HPDE6-E6E7 (cell line): Measurements from ENCODE around the gene PPP1R2.
A peak's percentile ranks its signal among the peaks of the same experiment; 100 is the strongest.
"Not testable (repeated sequence)": the region's sequence is repeated elsewhere in the genome, so short reads cannot be mapped to it uniquely, and the experiment has no call there.

Experiments
- DNase-seq: peaks from one replicate; pipeline ENCODE4 v3.0.0; 2011; ENCODE audit warnings: missing footprints; ENCODE audit errors: extremely low spot score

The PPP1R2 gene

DNA sequence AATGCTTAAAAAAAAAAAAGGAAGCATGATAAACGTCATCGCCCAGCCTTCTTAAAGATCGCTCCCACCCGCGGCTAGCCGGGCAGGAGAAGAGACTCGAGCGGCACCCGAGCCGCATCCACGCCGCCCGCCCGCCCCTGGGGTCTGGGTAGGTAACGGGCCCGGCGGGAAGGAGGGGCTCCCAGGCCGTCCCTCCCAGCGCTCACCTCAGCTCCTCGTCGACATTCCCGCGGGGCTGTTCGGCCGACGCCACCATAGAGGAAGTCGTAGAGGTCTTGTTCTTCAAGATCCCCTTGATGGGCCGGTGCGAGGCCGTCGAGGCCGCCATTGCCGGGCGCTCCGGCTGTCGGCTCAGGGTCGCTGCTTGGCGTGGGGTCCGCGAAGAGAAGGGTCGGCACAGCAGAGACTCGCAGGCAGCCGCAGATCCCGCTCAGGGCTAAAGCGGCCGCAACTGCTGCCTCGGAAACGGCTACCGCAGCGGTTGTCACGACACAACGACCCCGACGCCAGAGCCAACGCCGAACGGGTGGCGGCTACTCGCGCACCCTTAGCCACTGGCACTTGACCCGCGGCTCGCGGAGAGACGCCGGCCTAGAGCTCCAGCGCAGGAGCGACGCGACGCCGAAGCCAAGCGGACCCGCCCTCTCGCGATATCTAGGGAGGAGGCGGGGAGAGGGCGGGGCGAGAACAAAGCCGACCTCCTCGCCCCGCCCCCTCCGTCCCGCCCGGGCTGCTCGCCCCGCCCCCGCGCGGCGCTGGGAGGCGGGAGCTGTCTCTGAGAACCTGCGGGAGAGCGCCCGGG lies at the start of gene PPP1R2:
TSS of gene PPP1R2 (minus strand) at position 628 of the 802 bp plus-strand sequence. CDS start at position 328, 300 bp downstream.
- DNase-seq = peak; percentile 76

DNA sequence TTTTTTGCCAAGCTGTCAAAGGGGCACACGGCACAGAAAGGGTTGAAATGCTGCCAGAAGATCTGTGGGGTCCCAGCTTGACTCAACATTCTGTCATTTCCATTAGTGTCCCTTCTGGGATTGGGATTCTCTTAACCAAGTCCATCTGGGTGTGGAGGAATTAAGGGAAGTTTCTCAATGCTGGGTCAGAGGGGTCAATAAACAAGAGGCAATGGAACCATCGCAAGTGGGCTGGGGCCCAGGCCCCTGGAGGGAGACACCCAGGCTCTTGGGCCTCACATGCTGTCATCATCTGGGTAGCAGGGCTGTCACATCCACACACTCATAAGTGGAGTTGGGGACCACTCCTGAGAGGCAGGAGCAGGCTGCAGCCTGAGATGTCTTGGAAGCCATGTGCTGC lies 48.7 kb upstream of the PPP1R2 start:
- DNase-seq = no peak

DNA sequence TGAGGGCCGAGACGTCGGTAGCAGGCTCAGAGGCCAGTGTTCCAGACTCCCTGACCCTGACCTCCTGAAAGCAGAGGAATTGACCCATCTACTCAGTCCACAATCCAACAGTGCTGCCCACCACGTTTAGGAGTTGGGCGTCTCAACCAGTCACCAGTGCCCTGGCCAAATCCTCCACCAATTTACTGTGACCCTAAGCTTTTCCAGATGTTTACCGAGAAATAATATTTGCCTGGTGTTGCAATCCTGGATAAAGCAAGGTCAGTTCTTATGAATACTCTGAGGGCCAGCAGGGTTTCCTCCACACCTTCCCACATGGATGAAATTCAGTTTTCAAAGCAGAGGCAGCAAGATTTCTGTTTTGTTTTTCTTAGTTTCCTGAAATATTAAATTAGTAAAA lies 48.1 kb upstream of the PPP1R2 start:
- no peak for DNase-seq

DNA sequence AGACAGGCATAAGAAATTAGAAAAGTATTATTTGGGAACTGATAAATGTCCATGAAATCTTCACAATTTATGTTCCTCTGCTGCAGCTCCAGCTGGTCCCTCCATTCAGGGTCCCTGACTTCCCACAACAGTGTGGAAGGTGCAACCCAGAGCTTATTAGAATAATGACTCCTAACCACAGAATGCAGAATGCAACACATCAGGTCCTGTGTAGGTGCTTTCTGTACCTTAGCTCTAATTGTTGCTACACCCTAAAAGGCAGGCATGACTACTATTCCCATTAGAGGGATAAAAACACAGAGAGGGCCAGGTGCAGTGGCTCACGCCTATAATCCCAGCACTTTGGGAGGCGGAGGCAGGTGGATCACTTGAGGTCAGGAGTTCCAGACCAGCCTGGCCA lies 47.3 kb upstream of the PPP1R2 start:
- not testable (repeated sequence) for DNase-seq

DNA sequence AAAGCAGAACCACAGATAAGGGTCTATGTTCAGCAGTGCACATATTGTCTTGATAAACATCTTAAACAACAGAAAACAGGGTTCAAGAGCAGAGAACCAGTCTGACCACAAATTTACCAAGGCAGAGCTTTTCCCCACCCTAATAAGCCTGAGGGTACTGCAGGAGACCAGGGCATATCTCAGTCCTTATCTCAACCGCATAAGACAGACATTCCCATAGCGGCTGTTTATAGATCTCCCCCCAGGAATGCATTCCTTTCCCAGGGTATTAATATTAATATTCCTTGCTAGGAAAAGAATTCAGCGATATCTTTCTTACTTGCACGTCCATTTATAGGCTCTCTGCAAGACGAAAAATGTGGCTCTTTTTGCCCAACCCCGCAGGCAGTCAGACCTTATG lies 46.7 kb upstream of the PPP1R2 start:
- DNase-seq = not testable (repeated sequence)

DNA sequence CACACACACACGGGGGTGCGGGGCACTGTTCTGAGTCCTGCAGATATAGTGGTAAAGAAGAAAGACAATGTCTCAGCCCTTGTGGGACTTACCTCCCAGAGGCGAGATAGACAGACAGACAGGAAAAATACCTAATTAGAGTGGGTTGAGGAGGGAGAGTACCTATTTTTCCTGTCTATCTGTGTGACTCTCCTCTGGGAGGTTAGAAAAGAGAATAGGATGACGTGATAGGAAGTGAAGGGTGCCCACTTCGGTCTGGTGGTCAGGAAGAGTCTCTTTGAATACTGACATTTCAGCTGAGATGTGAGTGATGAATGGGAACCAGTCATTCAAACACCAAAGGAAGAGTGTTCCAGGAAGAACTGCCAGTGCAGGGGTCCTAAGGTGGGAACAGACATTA lies 44.7 kb upstream of the PPP1R2 start:
- DNase-seq = no peak

DNA sequence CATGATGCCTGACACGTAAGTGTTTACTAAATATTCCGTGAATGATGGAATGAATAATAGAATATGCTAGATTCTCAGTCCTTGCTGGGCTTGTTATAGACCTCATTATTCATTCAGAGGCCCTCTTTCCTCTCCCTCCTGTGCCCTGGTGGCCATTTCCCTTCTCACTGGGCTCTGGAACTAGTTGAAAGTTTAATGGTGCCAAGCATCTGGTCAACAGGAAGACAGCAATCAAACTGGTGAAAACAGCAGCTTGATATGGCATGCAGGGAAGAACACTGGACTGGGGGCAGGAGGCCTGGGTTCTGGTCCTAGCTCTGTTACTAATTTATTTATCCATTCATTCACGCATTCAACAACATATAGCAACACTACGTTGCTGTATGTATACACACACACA lies 44.3 kb upstream of the PPP1R2 start:
- DNase-seq = no peak

DNA sequence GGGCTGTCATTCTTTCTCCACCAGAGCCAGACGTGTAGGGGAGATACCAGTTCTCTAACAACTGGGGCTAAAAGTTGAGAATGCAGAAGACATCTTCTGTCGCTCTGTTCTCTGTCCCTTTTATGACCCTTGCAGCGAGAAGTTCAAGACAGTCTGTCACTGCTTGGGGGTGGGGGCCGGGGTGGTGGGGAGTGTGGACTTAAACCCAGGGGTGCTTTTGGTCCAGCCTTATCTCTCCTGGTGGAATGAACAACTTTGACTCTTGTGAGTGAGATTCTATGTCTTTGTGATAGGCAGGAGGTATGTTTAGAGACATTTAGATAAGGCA lies 41.4 kb upstream of the PPP1R2 start:
- DNase-seq = no peak

DNA sequence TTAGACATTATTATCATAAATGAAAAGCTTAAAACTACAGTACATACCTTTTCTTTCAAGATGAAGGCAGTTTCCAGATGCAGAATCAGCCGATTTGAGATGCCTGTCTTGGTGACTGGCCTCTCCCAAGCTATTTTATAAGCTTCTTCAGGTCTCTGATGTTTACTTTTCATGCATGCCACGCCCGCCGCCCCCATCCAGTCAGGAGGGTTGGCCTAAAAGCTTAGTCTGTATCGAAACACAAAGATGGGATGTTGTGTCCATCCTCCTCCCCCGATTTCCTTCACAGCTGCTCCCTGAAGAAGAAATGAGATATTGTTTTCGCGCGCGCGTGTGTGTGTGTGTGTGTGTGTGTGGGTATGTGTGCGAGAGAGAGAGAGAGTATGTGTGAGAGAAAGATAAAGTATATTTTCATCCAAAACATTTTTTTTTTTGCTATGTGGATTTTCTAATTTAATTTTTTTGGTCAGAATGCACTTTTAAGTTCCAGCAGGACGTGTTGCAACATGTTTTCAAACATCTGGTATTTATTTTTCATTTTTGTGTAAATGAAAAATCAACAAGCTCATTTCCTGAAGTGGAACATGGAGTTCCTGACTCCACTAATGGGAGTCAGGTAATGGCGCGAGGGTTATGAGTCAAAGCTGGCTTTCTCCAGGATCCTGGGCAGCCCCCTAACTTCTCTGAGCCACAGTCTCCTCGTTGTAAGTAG lies 40.9 kb upstream of the PPP1R2 start, which contains the start of gene APOD:
TSS of gene APOD (minus strand) at position 110 of the 712 bp plus-strand sequence. CDS start 4,479 bp downstream, outside the sequence.
- DNase-seq = no peak

DNA sequence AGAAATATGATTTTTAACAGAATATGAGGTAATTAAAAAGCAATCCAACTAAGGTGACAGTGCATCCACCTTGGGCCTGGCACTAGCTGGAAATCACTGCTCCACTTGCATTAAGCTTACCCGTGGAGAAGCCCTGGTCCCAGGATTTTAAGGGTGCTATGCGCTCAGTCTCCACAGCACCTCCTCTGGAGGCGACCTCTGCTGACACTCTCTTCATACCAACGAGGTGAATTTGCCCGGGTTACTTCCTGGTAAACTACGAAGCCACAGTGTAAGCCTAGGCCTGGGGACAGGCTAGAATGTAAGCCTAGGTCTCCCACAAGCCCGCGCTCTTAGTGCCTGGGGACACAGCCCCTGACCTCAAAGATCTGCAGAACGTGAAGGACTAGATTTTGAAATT lies 39.8 kb upstream of the PPP1R2 start:
- no peak for DNase-seq

DNA sequence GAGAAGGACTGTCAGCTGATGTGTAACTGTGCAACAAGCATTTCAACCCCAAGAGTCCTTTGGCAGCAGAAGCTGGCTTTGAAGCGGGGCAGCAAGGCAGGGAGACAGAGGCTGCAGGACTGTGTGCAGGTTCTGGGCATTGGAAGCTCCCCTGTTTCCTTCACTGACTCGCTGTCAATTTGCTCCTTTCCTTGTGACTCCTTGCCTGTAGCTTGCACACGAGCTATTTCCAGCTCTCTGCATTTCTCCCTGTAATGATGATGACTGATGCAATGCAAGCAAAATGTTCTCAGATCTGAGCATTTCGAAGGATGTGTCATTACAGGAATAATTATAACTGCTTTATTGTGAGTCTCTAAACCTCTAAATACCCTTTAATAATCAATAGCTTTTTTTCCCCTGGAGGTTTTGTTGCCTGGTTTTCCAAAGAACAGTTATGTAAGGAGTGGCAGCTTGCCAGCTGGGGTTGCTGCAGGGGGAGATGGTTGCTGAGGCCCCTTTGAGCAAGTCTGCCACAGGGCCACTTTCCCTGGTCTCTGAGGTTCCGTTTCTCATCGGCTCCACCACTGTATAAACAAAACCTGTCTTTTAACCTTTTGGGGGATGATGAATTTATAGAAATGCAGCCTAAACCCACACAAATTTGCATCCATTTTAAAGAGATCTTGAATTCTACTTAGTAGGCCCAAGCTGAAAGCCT lies 37.8 kb upstream of the PPP1R2 start:
- no peak for DNase-seq

DNA sequence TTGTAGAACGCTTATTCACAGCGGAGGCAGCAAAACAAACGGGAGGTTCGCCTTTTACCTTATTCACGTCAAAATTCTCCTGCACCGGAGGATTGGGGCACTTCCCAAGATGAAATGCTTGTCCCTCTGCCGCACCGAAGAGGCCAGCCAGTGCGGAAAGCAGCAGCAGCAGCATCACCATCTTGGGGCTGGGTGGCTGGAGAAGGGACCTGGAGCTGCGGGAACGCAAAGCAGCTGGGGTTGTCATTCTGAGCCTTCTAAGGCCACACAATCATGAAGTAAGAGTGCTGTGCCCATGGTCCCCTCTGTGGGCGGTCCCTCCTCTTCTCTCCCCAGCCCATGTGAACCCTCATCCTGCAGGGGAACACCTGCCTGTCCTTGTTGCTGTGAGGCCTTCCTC lies 36.2 kb upstream of the PPP1R2 start:
- no peak for DNase-seq

DNA sequence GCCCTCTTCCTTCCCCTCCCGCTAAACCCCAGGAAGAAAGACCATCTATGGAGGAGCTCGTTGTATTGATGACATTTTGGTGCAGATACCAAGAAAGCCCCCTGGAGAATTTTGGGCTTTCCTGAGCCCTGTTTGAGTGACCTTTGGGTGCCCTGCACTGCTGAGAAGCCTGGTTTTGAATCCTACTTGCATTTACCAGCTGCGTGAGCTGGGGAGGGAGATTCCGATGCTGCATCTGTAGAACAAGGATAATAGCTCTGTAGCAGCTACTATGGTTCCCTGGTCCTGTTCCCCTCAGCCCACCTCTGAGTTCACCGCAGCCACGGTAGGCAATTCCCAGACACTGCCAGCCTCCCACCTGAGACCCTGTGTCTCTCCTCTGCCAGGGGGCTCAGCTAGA lies 35.4 kb upstream of the PPP1R2 start:
- no peak for DNase-seq

DNA sequence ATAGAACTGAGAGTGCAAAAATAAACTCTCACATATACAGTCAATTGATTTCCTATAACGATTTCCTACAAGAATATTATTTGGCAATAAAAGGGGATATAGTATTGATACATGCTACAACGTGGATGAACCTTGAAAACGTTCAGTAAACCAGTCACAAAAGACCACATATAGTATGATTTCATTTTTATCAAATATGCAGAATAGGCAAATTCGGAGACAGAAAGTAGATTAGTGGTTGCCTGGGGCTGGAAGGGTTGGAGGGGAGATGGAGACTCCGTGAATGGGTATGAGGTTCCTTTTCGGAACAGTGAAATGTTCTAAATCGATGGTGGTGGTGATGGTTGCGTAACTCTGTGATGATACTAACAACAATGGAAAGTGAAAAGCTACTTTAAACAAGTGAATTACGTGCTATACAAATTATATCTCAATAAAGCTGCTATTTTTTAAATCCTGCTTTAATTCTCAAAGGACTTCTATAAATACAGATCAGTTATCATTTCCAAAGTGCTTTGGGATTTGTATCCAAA lies 34.6 kb upstream of the PPP1R2 start:
- no peak for DNase-seq

DNA sequence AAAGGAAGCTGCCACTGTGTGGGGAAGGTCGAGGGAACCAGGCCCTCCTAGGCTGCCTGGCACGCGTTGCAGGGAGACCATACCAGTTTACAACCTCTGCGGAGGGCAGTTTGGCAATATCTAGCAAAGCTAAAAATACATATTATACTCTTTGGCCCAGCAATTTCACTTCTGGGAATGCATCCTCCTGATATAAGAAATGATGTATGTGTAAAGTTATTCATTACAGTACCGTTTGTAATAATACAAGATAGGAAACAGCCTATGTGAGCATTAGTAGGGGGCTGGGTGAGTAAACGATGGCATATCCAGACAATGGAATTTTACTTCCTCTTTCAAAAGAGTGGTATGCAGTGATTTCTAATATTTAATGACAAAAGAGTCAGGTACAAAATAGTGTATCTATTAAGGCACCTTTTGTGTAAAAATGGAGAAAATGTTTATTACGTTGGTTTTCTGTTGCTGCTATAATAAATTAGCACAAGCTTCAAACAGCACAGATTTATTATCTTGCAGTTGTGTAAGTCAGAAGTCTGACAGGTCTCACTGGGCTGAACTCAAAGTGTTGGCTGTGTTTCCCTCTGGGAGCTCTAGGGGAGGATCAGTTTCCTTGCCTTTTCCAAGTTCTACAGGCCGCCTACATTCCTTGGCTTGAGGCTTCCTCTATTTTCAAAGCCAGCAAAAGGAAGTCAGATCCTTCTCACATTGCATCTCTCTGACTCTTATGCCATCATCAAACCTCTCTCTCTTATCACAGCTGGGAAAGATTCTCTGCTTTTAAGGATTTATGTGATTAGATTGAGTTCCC lies 31.6 kb upstream of the PPP1R2 start:
- no peak for DNase-seq

DNA sequence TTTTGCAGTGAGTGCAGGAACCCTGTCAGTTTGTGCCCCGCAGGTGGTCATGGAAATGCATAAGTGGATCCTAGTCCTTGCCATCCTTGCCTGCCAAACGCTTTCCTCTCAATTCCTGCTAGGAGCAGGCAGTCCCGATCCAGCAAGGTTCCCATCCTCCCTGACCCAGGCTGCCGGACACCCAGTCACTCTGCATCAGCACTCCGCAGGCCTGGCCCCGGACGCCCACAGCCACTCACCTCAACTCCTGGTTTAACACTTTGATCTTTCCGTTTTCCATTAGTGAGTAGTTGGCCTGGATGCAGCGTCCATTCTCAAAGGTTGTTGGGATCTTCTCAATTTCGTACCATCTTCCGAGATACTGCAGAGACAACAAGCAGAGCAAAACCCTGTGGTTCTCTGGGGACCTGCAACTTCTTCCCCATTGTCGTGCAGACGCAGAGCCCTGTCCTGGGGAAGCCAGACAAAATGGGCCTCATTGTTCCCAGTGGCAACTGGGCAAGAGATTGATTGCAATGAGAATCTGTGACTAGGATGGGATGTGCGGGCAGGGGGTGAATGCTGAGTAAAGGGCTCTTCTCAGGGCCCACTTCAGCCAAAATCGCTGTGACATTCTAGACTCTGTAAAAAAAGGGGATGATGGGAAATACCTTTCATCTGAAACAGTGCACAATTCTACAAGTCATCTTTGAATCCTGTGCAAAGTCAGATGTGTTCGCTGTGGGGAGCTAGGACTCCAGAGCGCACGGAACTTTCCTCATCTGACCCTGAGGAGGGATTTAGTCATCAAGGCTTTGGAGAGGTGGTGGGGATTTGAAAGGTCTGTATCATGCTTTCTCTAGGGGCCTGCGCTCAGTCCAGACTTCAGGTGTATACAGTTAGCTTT lies 30.7 kb upstream of the PPP1R2 start:
- no peak for DNase-seq

DNA sequence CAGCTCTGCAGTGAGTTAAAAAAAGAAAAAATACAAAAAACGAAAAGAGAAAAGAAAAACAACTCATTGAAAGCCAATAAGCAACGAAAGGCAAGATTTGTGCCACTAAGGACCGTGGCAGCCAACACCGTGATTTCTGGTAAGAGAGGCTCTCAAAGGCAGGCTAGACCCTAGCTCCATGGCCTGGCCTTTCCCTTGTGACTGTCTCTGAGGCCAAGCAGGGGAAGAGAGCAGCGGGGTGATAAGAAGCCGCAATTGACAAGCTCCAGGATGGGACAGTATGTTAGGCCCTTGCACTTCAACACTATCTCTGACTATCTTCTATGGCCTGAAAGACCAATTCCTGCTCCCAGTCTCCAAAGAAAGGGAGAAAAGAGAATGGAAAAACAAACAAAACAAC lies 28.2 kb upstream of the PPP1R2 start:
- DNase-seq = no peak

DNA sequence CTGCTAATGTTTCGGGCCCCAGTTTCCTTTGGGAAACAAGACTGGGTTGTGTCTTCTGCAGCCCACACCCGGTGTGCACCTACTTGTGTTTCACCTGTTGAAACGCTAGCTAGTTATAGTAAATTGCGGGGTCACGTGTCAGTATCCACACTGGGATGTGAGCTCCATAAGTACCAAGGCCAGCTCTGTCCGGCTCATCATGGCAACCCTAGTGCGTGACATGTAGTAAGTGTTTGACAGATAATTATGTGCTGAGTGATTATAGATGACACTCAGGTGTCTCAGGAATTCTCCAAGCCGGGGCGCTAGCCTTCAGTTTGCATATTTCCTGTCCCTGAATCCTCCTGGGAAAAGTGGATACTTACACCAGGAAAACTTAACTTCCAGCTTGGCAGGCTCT lies 27.8 kb upstream of the PPP1R2 start:
- DNase-seq = no peak

DNA sequence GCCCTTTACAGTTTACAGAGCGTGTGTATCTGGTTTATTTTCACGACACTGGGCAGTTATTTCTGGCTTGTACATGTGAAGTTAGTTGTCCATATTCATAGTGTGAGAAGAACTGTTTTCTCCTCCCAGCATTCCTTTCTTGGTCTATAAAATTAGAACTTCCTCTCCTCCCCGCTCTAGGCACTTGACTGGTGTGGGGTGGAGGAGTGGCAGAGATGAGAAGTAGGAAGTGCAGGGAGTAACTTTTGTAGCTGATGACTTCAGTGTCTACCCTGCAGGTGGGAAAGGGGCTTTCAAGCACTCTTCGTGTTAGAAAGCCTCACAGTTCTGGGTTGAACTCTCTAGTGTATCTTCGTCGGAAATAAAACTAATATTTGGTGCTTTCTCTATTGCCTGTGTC lies 27.2 kb upstream of the PPP1R2 start:
- no peak for DNase-seq

DNA sequence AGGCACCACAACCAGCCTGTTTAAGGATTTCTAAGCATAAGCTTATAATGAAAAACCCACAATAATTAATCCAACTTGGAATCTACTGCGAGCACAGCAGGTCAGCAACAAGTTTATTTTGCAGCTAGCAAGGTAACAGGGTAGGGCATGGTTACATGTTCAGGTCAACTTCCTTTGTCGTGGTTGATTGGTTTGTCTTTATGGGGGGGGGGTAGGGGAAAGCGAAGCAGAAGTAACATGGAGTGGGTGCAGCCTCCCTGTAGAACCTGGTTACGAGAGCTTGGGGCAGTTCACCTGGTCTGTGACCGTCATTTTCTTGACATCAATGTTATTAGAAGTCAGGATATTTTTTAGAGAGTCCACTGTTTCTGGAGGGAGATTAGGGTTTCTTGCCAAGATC lies 25.5 kb upstream of the PPP1R2 start:
- DNase-seq = no peak

DNA sequence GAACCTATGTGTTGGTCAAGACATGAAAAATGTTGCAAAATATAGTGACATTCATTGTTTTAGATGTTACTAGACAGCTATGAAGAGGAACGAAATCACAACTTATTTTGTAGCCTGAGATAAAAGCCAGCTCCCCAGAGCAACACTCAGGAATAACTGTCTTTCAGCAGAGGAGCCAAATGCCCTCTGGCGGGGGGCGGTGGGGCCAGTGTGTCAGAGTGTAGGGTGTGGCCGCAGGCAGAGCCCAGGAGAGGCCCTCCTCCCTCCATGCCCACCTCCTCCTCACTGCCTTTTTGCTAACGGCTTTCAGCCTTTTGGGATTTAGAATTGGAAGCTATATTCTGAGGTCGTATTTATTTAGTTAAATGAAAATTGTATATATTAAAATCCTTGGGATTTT lies 23.7 kb upstream of the PPP1R2 start:
- no peak for DNase-seq
